Testis (tissue), 2 donors: ENCODE measurements around the gene DNAJC17.

Experiments
- POLR2A ChIP-seq: fragments of 450-650 bp; IDR thresholded peaks from one replicate; pipeline ENCODE4 v1.6.1; 2017; ENCODE audit warnings: antibody characterized with exemption, mild to moderate bottlenecking, moderate library complexity
- TF ChIP-seq, protein P1 (sequence below), 3 experiments: fragments of 450-650 bp in 2 of 3; fragments of 200-600 bp in 1 of 3; sonication (generic) in 1 of 3; IDR thresholded peaks; one replicate each; pipeline ENCODE4 v1.5.1; 2016 to 2019; ENCODE audit warnings: antibody characterized with exemption in 3 of 3, mild to moderate bottlenecking in 2 of 3, moderate library complexity in 1 of 3

GRCh38 chr15:40789119-40789518 lies 18.2 kb downstream of the DNAJC17 start:
- TF ChIP-seq, protein P1, sequence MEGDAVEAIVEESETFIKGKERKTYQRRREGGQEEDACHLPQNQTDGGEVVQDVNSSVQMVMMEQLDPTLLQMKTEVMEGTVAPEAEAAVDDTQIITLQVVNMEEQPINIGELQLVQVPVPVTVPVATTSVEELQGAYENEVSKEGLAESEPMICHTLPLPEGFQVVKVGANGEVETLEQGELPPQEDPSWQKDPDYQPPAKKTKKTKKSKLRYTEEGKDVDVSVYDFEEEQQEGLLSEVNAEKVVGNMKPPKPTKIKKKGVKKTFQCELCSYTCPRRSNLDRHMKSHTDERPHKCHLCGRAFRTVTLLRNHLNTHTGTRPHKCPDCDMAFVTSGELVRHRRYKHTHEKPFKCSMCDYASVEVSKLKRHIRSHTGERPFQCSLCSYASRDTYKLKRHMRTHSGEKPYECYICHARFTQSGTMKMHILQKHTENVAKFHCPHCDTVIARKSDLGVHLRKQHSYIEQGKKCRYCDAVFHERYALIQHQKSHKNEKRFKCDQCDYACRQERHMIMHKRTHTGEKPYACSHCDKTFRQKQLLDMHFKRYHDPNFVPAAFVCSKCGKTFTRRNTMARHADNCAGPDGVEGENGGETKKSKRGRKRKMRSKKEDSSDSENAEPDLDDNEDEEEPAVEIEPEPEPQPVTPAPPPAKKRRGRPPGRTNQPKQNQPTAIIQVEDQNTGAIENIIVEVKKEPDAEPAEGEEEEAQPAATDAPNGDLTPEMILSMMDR (IDR thresholded peaks at IDR 0.05), result no peak
- no peak for TF ChIP-seq POLR2A
